Fibroblast of skin of right quadriceps (primary cell): Measurements from ENCODE around the gene CHIT1.

Experiments used
- DNase-seq: peaks from one replicate; pipeline ENCODE4 v3.0.0-alpha.2; 2013

The CHIT1 gene

DNA sequence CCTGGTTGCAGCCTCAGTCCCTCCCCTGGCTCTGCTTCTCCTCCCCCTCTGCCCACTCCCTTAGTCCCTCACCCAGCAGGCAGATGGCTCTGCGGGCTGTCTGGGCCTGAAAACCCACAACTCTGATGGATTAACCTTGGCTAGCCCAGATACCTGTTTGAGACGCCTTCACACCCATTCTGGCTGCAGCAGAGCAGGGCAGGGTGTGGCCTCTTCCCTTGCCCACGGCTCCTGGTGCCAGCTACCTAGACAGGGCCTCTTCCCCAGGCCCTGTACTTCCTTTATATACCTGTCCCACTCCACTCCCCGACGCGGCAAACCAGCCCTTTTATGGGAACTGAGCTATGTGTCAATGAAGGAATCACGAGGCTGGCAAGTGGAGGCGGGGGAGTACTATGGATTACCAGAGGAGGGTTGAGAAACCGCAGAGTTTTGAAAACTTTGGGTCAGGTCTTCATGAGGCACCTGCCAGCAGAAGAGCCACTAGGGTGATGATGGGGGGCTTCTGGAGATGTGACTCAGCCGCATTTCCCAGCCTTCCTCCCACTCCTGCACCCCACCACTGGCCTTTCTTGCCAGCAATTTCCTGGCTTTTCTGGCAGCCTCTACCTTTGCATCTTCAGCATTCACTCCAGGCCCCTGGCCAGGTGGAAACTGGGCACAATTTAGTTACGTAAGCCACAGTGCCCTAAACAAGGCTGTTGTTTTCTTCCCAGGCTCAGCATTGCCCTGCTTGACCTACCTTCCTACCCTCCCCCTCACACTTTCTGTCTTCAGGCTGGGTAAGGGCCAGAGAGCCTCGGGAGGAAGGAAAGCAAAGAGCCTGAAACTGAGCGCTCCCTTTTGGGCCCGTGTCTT, 42.8 kb downstream of the CHIT1 start, which contains the start of gene CHI3L1:
Gene CHI3L1 (minus strand): TSS at position 259 of the 858 bp plus-strand sequence. CDS start 81 bp downstream, at position 178.
- no peak for DNase-seq

GRCh38 chr1:203186091-203186445, 43.4 kb downstream of the CHIT1 start:
- DNase-seq = no peak

DNA sequence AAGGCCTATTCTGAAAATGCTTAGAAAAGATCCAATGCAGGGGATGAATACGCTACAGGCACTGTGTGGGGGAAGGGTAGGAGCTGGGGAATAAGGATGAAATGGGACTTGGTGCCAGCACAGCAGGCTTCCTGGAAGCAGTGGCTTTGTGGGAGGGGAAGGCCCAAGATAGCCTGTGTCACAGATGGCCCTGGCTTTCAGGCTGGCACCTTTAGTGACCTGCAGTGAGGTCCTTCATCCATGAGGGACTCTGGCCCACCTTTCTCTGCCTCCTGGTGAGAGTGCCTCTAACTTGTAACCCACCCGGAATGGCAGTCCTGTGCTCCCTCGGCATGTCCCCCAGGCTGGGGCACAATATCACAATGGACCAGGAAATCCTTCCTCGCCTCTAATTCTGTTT, 43.9 kb downstream of the CHIT1 start:
- DNase-seq = no peak

DNA sequence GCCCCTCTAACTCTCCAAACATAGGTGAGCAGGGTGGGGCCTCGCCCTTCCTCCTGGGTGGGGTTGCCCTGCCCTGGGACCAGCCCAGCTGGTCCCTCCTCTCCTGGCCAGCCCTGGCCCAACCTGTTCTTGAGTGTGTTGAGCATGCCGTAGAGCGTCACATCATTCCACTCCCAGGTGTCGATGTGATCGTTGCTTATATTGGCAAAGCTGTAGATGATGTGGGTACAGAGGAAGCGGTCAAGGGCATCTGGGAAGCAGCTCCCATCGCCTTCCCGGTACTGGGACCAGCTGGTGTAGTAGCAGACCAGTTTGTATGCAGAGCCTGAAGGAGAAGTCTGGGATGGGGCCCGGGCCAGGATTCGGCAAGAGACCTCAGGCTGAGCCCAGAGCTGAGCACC, 44.4 kb downstream of the CHIT1 start:
- no peak for DNase-seq

GRCh38 chr1:203184467-203184866, 45.0 kb downstream of the CHIT1 start:
- no peak for DNase-seq

DNA sequence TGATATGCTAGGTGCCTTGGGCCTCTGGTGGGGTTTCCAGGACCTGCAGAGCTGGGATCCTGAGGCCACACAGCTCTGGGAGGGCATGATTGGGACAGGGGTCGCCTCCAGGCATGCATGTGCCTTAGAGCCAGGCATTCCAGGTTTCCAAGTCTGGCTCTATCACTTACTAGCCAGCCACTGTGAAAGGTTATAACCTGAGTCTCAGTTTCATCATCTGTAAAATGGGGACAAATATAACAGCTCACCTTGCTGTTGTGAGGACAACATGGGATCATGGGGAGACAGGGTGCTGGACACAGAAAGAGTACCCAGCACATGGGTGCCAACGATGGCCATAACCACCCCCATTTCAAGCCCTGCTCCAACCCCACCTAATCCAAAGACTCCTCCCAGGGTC, 45.6 kb downstream of the CHIT1 start:
- DNase-seq = no peak

GRCh38 chr1:203182387-203182953, 47.0 kb downstream of the CHIT1 start:
- DNase-seq = no peak

DNA sequence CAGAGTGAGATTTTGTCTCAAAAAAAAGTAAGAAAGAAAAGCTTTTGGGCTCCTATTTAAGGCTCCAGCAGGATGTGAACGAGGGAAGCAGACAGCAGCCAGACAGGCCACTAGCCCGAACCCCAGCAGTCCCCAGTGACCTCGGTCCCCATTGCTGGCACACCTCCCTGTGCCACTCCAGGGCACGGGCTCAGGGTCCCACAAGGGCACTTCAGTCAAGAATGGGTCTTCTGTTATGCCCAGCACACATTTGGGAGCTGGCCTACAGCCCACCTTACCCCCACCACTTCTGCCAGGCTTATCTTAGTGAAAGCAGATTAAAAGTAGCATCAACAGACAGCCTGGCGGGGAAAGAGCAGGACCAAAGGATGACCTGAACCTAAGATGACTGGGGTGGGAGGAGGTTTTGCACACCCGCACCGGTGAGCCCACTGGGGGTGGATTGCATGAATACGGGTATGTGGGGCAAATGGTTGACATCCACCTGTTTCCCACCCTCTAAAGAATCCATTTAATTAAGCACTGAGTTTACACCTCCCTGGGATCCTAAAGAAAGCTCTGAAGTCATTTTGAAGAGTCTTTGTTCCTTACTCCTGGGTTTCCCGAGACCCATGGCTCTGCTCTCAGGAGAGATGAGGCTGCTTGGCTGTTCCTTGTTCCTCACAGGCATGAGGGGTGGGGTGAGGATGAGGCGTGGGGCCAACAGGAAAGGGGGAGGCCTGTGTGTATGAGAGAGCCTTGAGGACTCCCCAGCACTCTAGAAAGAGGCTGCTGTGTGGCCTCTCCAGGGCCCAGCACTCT, 47.7 kb downstream of the CHIT1 start:
- no peak for DNase-seq

GRCh38 chr1:203180611-203181330, 48.7 kb downstream of the CHIT1 start:
- DNase-seq = no peak

GRCh38 chr1:203179667-203180005, 49.8 kb downstream of the CHIT1 start:
- no peak for DNase-seq

DNA sequence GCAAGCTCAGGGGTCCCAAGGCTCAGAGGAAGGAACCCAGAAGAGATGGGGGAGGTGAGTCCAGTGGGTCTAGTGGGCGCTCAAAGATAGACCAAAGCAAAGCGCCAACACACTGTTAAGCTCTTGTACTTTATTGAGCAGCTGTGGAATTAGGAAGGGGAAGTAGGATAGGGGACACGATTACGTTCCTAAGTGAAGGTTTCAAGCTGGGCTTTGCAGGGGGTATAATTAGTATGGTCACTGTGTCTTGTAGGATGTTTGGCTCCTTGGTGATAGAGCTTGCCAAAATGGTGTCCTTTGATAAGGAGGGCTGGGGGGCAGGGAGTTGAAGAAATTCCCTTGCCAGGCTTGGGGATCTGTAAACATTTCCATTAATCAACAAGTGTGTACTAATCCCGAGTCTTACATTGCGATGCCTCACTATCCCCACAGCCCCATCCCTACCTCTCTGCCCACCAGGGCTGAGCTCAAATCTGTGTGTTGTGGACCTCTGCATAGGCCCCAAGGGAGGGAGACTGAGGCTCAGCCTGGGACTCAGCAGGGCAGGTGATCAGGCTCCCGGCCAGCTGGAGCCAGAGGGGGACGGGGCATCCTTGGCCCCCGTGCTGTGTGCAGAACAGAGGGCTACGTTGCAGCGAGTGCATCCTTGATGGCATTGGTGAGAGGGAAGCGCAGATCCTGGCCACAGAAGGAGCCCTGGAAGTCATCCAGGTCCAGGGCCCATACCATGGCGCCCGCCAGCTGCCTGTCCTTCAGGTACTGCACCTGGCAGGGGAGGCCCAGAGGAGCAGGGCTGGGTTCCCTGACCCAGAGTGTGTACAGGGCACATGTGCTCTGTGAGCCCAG, 50.4 kb downstream of the CHIT1 start:
- DNase-seq = no peak

GRCh38 chr1:203178083-203178482, 51.4 kb downstream of the CHIT1 start:
- DNase-seq = no peak

DNA sequence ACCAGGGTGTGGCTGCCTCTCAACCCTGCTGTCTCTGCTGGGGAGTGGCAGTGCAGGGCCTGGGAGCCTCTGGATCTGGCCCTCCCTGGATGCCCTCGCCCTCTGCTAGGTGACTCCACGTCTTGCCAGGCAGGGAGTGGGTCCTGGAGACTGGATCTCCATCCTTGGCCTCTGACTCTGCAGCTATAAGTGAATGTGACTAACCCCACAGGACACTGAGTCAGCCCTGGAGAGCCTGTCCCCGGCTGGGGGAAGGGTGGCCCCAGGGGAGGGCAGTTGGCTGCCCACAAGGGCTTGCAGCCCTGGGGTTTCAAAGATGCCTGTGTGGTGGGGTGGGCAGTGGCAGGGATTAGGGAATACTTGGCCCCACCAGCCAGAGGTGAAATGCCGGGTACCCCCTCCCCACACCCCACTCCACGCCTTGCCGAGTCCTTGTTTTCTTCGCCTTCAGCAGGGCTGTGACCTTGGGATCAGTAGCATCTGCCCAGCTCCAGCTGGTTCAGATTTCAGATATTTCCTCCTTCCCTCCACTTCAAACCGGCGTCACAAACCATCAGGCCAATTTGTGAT, 51.9 kb downstream of the CHIT1 start:
- DNase-seq = no peak

GRCh38 chr1:203177036-203177405, 52.5 kb downstream of the CHIT1 start:
- DNase-seq = no peak

GRCh38 chr1:203176273-203177035, 53.0 kb downstream of the CHIT1 start:
- DNase-seq = no peak

DNA sequence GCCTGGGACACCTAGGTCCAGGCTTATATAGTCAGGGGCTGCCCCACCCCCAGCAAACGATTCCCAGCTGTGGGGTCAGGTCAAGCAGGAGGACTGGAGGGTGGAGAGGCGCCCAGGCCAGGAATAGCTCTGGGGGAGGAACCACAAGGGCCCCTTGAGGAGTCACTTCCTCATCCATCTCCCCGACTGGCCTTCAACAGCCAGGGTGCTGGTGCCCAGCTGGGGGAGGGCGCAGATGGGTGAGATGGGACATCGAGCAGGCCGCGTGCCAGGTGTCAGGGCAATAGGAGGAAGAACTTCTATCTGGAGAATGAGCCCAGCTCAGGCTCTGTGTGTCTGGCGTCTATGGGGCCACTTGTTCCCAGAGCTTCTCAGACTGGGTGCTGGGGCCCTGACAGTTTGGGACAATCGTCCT, 53.6 kb downstream of the CHIT1 start:
- no peak for DNase-seq

- no peak for DNase-seq
These were observed 54.1 kb downstream of the CHIT1 start, which contains the start of gene MYBPH for GRCh38 chr1:203175237-203175826. Gene MYBPH, minus strand, starts transcription at chr1:203175826. Its CDS starts 71 bp downstream, at chr1:203175755.

- DNase-seq = no peak
These were observed 55.0 kb downstream of the CHIT1 start for GRCh38 chr1:203174324-203174985.

DNA sequence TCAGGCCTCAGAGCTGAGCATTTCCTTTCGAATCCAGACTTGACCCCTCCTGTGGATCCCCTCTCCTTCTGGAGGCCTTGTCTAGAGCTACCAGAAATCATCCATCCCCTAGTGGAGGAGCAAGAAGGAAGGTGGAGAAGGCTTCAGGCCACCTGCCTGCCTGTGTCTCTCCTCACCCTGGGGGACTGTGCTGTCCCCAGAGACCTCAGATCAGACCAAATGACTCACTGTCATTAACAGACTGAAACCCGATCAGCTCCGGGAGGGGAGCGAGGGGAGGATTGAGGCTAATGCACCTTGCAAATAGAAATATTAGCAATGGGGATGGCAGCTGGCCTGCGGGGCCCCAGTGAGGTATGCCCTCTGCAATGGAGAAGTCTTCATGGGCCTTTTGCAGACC, 55.9 kb downstream of the CHIT1 start:
- DNase-seq = no peak

DNA sequence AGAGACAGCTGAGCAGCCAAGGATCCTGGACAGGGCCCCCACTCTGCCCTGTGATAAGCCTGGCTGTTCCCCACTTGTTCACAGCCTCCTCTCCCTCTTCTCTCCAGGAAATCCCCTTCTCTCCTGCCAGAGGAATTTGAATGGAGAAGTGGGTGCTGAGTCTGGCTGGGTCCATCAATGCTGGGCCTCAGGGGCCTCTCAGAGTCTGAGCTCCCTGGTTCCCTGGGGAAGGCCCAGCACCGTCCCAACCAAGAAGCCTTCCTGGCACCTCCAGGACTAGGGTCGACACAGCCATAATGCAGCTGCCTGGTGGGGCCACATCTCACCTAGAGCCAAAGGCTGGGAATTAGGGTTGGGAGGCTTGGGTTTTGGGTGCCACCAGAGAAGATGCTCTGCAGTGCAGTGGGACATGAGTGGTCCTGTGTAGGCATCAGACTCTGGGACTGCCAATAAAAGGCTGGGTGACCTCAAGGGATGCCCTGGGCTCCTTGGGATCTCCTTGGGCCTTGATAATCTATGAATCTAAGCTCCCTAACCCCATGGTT, 56.4 kb downstream of the CHIT1 start:
- DNase-seq = no peak
